Sigmoid colon (tissue), 7 donors: ENCODE data around the gene ELMOD3. TPM values are rescaled to one million over a fixed set of nuclear protein-coding genes. Genes with fewer than 3 reads are reported as not detected.

Source experiments
- DNase-seq: peaks from one replicate; pipeline ENCODE4 v3.0.0-alpha.2; 2019
- H3K27ac ChIP-seq, 4 donors: fragments of 200-600 bp; sonication (generic); one replicate each; pipeline ENCODE4 v1.5.1; 2016 to 2019; ENCODE audit warnings: mild to moderate bottlenecking in 1 of 4
- H3K27me3 ChIP-seq, 3 donors: fragments of 200-600 bp; sonication (generic); one replicate each; pipeline ENCODE4 v1.5.1; 2019; ENCODE audit warnings: mild to moderate bottlenecking in 1 of 3
- H3K36me3 ChIP-seq, 4 donors: fragments of 200-600 bp; sonication (generic); one replicate each; pipeline ENCODE4 v1.5.1; 2016 to 2019
- H3K4me1 ChIP-seq, 4 donors: fragments of 200-600 bp; sonication (generic); one replicate each; pipeline ENCODE4 v1.5.1; 2017 to 2019
- H3K4me3 ChIP-seq, 4 donors: fragments of 200-600 bp; sonication (generic); one replicate each; pipeline ENCODE4 v1.5.1; 2017 to 2019; ENCODE audit warnings: mild to moderate bottlenecking in 2 of 4, moderate library complexity in 1 of 4
- H3K9me3 ChIP-seq, 4 donors: fragments of 200-600 bp in 3 of 4; sonication (generic) in 3 of 4; one replicate each; pipeline versions ENCODE4 v1.5.1 to v1.6.1; 2013 to 2019
- CTCF ChIP-seq, 4 experiments: fragments of 450-650 bp in 3 of 4; fragments of 200-600 bp in 1 of 4; IDR thresholded peaks; one replicate each; pipeline ENCODE4 v1.5.1; 2016 to 2019; ENCODE audit warnings: antibody characterized with exemption in 4 of 4, mild to moderate bottlenecking in 3 of 4, moderate library complexity in 2 of 4
- EP300 ChIP-seq, 4 donors: sonication (generic); formaldehyde crosslinking; IDR thresholded peaks; one replicate each; pipeline ENCODE4 v1.6.1; 2017; ENCODE audit warnings: antibody characterized with exemption in 4 of 4
- POLR2A ChIP-seq, 2 donors: fragments of 450-650 bp; IDR thresholded peaks; one replicate each; pipeline ENCODE4 v1.6.1; 2016; ENCODE audit warnings: antibody characterized with exemption in 2 of 2, mild to moderate bottlenecking in 2 of 2, moderate library complexity in 2 of 2
- POLR2AphosphoS5 ChIP-seq, 4 donors: sonication (generic); formaldehyde crosslinking; IDR thresholded peaks; one replicate each; pipeline ENCODE4 v1.6.1; 2017; ENCODE audit warnings: antibody characterized with exemption in 4 of 4
- WGBS, 2 donors: extraction: QIAGEN DNeasy Blood & Tissue Kit; methylation state at CpG; one replicate each; pipeline ENCODE4 v1.1.7; 2013; 5-methylcytosine and 5-hydroxymethylcytosine counted together
- intact Hi-C: fragments of 100-400 bp; cut with DNase I; formaldehyde crosslinking; loops from one replicate; pipeline ENCODE4 v1.15.1; 2023
- polyA plus RNA-seq, 3 donors: library from polyadenylated mRNA; stranded (reverse); fragments of 200-250 nt; gene quantifications; one replicate each; pipeline ENCODE4 v1.2.3, GENCODE V29; 2013
- total RNA-seq, 4 donors: library from RNA; depleted of rRNA; stranded (reverse); fragments of >200 nt; gene quantifications; one replicate each; pipeline ENCODE4 v1.1.0, GENCODE V29; 2016
- donor health status: healthy with polysubstance abuse.
- donor health status: Bipolar disorder and iron deficiency.
- donor health status: healthy.

The ELMOD3 gene
- total and polyA plus RNA-seq, 7 donors = 11.6 to 26.3 (median 19.7) TPM

- H3K4me1 ChIP-seq = peaks cover 0 to 17% (median 17%) of the 10 kb centered on the region in 4 donors
- H3K4me3 ChIP-seq = no peak overlapping the region
- intact Hi-C loops = no loop called here
- H3K9me3 ChIP-seq = no peaks in the 10 kb centered on the region
- no peaks in the 10 kb centered on the region for H3K27me3 ChIP-seq
- TF ChIP-seq POLR2A (IDR thresholded peaks at IDR 0.05) (no peak), EP300 (IDR thresholded peaks at IDR 0.05) (no peak), POLR2AphosphoS5 (IDR thresholded peaks at IDR 0.05) (no peak), CTCF (IDR thresholded peaks at IDR 0.05) (no peak)
- H3K36me3 ChIP-seq = peaks cover 0 to 36% (median 0%) of the 10 kb centered on the region in 4 donors
- DNase-seq = peak; percentile 71
- 92 to 94% methylated on average over 4 of the region's 4 CpGs for WGBS, 2 donors
- H3K27ac ChIP-seq = no peak overlapping the region
These were observed 39.7 kb downstream of the ELMOD3 start for GRCh38 chr2:85394261-85394681.

- TF ChIP-seq POLR2A (IDR thresholded peaks at IDR 0.05) (no peak), CTCF (IDR thresholded peaks at IDR 0.05) (no peak), POLR2AphosphoS5 (IDR thresholded peaks at IDR 0.05) (no peak), EP300 (IDR thresholded peaks at IDR 0.05) (no peak)
- no peaks in the 10 kb centered on the region for H3K9me3 ChIP-seq
- intact Hi-C loops = no loop called here
- H3K4me3 ChIP-seq = no peak overlapping the region
- H3K27me3 ChIP-seq = no peaks in the 10 kb centered on the region
- no peak for DNase-seq
- peaks cover 0 to 17% (median 17%) of the 10 kb centered on the region in 4 donors for H3K4me1 ChIP-seq
- peaks cover 0 to 29% (median 0%) of the 10 kb centered on the region in 4 donors for H3K36me3 ChIP-seq
- 82 to 91% methylated on average over 6 of the region's 6 CpGs for WGBS, 2 donors
- H3K27ac ChIP-seq = no peak overlapping the region
These were observed 40.4 kb downstream of the ELMOD3 start for GRCh38 chr2:85394976-85395375.

- peaks cover 0 to 19% (median 0%) of the 10 kb centered on the region in 4 donors for H3K36me3 ChIP-seq
- peaks cover 0 to 24% (median 17%) of the 10 kb centered on the region in 4 donors for H3K4me1 ChIP-seq
- 93 to 95% methylated on average over 14 of the region's 14 CpGs for WGBS, 2 donors
- no peaks in the 10 kb centered on the region for H3K27me3 ChIP-seq
- TF ChIP-seq CTCF (IDR thresholded peaks at IDR 0.05) (no peak), POLR2A (IDR thresholded peaks at IDR 0.05) (no peak), POLR2AphosphoS5 (IDR thresholded peaks at IDR 0.05) (no peak), EP300 (IDR thresholded peaks at IDR 0.05) (no peak)
- intact Hi-C loops = no loop called here
- peak overlapping the region; percentile 62 to 75 (median 72) for H3K27ac ChIP-seq
- peak; percentile 51 for DNase-seq
- peak overlapping the region in 1 of 4 donors; percentile 1 for H3K4me3 ChIP-seq
- H3K9me3 ChIP-seq = no peaks in the 10 kb centered on the region
These were observed 41.4 kb downstream of the ELMOD3 start for GRCh38 chr2:85395912-85396475.

- Histone ChIP-seq H3K27ac (peak overlapping the region; percentile 62 to 75 (median 72)), H3K4me1 (peaks cover 0 to 27% (median 17%) of the 10 kb centered on the region in 4 donors), H3K36me3 (peaks cover 0 to 17% (median 0%) of the 10 kb centered on the region in 4 donors), H3K4me3 (peak overlapping the region in 3 of 4 donors; percentile 1 to 20 (median 8)), H3K27me3 (no peaks in the 10 kb centered on the region), H3K9me3 (no peaks in the 10 kb centered on the region)
- peak in 2 of 4 donors; percentile 48 to 54 for TF ChIP-seq POLR2AphosphoS5 (IDR thresholded peaks at IDR 0.05)
- no peak for TF ChIP-seq POLR2A (IDR thresholded peaks at IDR 0.05)
- TF ChIP-seq EP300 (IDR thresholded peaks at IDR 0.05) = no peak
- TF ChIP-seq CTCF (IDR thresholded peaks at IDR 0.05) = no peak
- intact Hi-C loops = no loop called here
- peak; percentile 73 for DNase-seq
- WGBS, 2 donors = 58 to 68% methylated on average over 5 of the region's 5 CpGs
These were observed 42.2 kb downstream of the ELMOD3 start for GRCh38 chr2:85396531-85397470.
